Keratinocyte (primary cell): Measurements from ENCODE around the gene RAB27B. TPM values are rescaled to one million over a fixed set of nuclear protein-coding genes. Genes with fewer than 3 reads are reported as not detected.

Experiments
- DNase-seq: peaks from one replicate; pipeline ENCODE4 v3.0.0-alpha.2; 2011; ENCODE audit warnings: low read depth, missing footprints, low spot score
- FAIRE-seq: peaks from 2 replicates; lab custom pipeline; 2011; peaks lifted over from hg19 to GRCh38; lab: Jason Lieb, UNC
- H2AFZ ChIP-seq: 2 replicates; pipeline ENCODE4 v1.6.0; 2012; ENCODE audit warnings: low read length, control low read depth, inconsistent platforms; ENCODE audit not compliant: control insufficient read depth
- H3K27ac ChIP-seq: 2 replicates; pipeline ENCODE4 v1.5.1; 2011; ENCODE audit warnings: low read length; ENCODE audit not compliant: control insufficient read depth, insufficient read depth
- H3K27me3 ChIP-seq: 3 replicates; pipeline ENCODE4 v1.6.0; 2011; ENCODE audit warnings: low read length; ENCODE audit not compliant: control insufficient read depth, insufficient read depth; ENCODE audit errors: extremely low read depth
- H3K36me3 ChIP-seq, 2 experiments: 2 replicates in 1 of 2; 3 replicates in 1 of 2; pipeline ENCODE4 v1.5.1; 2011; ENCODE audit warnings: low read length in 2 of 2, mild to moderate bottlenecking in 1 of 2; ENCODE audit not compliant: control insufficient read depth in 2 of 2, insufficient read depth in 2 of 2; ENCODE audit errors: extremely low read depth in 1 of 2
- H3K4me1 ChIP-seq: 3 replicates; pipeline ENCODE4 v1.5.1; 2011; ENCODE audit warnings: low read length; ENCODE audit not compliant: control insufficient read depth, insufficient read depth; ENCODE audit errors: extremely low read depth
- H3K4me2 ChIP-seq: 3 replicates; pipeline ENCODE4 v1.6.0; 2011; ENCODE audit warnings: low read depth, low read length; ENCODE audit not compliant: control insufficient read depth, insufficient read depth; ENCODE audit errors: extremely low read depth
- H3K4me3 ChIP-seq, 3 experiments: fragments of 200-600 bp in 1 of 3; sonication (generic) in 1 of 3; 2 replicates in 2 of 3; 3 replicates in 1 of 3; pipeline ENCODE4 v1.5.1; 2011 to 2016; ENCODE audit warnings: low read length in 3 of 3, mild to moderate bottlenecking in 3 of 3, control low read depth in 2 of 3, inconsistent platforms in 1 of 3, low read depth in 1 of 3, mixed read lengths in 1 of 3, mixed run types in 1 of 3, moderate library complexity in 1 of 3; ENCODE audit not compliant: control insufficient read depth in 2 of 3, insufficient read depth in 2 of 3; ENCODE audit errors: extremely low read depth in 1 of 3
- H3K79me2 ChIP-seq: 2 replicates; pipeline ENCODE4 v1.6.0; 2012; ENCODE audit warnings: low read length; ENCODE audit not compliant: control insufficient read depth, insufficient read depth
- H3K9ac ChIP-seq: 3 replicates; pipeline ENCODE4 v1.6.0; 2011; ENCODE audit warnings: low read length; ENCODE audit not compliant: control insufficient read depth, insufficient read depth; ENCODE audit errors: extremely low read depth
- H3K9me1 ChIP-seq: 3 replicates; pipeline ENCODE4 v1.6.0; 2011; ENCODE audit warnings: low read length; ENCODE audit not compliant: control insufficient read depth, insufficient read depth; ENCODE audit errors: extremely low read depth
- H3K9me3 ChIP-seq: 2 replicates; pipeline ENCODE4 v1.5.1; 2012; ENCODE audit warnings: low read depth, low read length; ENCODE audit not compliant: control insufficient read depth
- H4K20me1 ChIP-seq: 3 replicates; pipeline ENCODE4 v1.6.0; 2011; ENCODE audit warnings: low read length; ENCODE audit not compliant: control insufficient read depth, insufficient read depth; ENCODE audit errors: extremely low read depth
- EZH2 ChIP-seq: IDR thresholded peaks from one replicate; pipeline ENCODE4 v1.6.1; 2012; ENCODE audit warnings: inconsistent platforms, mild to moderate bottlenecking, low read length, moderate library complexity
- dilution Hi-C: fragments of 300-500 bp; cut with MboI; formaldehyde crosslinking; loops from one replicate; pipeline ENCODE4 v1.7.0; 2020; ENCODE audit warnings: low sequenced_read_pairs; ENCODE audit not compliant: extremely low pct_ligation_motif_present
- polyA plus RNA-seq, 5 experiments: library from polyadenylated mRNA; depleted of rRNA in 3 of 5; stranded (reverse) in 3 of 5; stranded (forward) in 1 of 5; unstranded in 1 of 5; fragments of >200 nt; gene quantifications; 1 replicate in 1 of 5; 2 replicates in 3 of 5; 3 replicates in 1 of 5; pipeline versions ENCODE4 v1.2.1 to v1.2.3, GENCODE V29; 2011 to 2012; ENCODE audit warnings: missing spikeins in 2 of 5, low read depth in 1 of 5, low replicate concordance in 1 of 5
- TF ChIP-seq, protein P1 (sequence below), 3 experiments: IDR thresholded peaks in 1 of 3; conservative IDR thresholded peaks in 1 of 3; optimal IDR thresholded peaks in 1 of 3; 2 replicates in 2 of 3; 3 replicates in 1 of 3; pipeline versions ENCODE3 to v1.5.1; 2011; ENCODE audit warnings: low read length in 3 of 3, mild to moderate bottlenecking in 3 of 3, moderate library complexity in 2 of 3, control low read depth in 1 of 3, inconsistent platforms in 1 of 3; ENCODE audit not compliant: insufficient read depth in 2 of 3; ENCODE audit errors: extremely low read depth in 1 of 3

Gene RAB27B
- polyA plus RNA-seq, 1 donor (not counting 4 experiments of a cell fraction or from before 2014, with no cell fraction given): 4.2 TPM

DNA sequence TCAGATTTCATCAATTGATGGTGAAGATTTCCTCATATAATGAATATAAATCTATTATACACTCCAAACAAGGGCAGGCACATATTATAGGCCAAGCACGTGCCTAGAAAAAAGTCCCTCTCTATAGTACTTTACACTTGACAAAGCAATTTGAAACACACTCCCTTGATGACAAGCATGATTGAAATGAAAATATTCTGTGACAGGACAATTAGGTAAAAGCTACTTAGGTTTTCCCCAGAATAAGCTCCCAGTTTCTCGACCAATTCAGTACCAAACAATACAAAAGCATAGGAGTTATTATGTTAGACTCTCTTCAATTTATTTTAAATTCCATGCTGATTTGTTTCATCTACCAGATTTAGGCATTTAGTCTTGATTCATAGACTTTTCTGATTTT is 83.3 kb downstream of the RAB27B start:
- dilution Hi-C loops: no loop called here
- Histone ChIP-seq H3K4me3 (no peak overlapping the region), H3K4me1 (no peaks in the 10 kb centered on the region), H3K4me2 (no peak overlapping the region), H4K20me1 (no peaks in the 10 kb centered on the region), H3K9me1 (no peaks in the 10 kb centered on the region), H3K27ac (no peak overlapping the region), H3K79me2 (no peaks in the 10 kb centered on the region), H3K9me3 (no peaks in the 10 kb centered on the region), H3K9ac (no peak overlapping the region), H3K27me3 (no peaks in the 10 kb centered on the region), H2AFZ (no peak overlapping the region), H3K36me3 (no peaks in the 10 kb centered on the region)
- TF ChIP-seq, protein P1, sequence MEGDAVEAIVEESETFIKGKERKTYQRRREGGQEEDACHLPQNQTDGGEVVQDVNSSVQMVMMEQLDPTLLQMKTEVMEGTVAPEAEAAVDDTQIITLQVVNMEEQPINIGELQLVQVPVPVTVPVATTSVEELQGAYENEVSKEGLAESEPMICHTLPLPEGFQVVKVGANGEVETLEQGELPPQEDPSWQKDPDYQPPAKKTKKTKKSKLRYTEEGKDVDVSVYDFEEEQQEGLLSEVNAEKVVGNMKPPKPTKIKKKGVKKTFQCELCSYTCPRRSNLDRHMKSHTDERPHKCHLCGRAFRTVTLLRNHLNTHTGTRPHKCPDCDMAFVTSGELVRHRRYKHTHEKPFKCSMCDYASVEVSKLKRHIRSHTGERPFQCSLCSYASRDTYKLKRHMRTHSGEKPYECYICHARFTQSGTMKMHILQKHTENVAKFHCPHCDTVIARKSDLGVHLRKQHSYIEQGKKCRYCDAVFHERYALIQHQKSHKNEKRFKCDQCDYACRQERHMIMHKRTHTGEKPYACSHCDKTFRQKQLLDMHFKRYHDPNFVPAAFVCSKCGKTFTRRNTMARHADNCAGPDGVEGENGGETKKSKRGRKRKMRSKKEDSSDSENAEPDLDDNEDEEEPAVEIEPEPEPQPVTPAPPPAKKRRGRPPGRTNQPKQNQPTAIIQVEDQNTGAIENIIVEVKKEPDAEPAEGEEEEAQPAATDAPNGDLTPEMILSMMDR (optimal IDR thresholded peaks at IDR 0.05 in 1 of 3, IDR thresholded peaks at IDR 0.05 in 1 of 3, conservative IDR thresholded peaks at IDR 0.05 in 1 of 3; ENCODE audit: extremely low read depth in 1 of 3, insufficient read depth in 2 of 3, low read length in 3 of 3): no peak
- no peak for TF ChIP-seq EZH2
- DNase-seq (no peak), FAIRE-seq (no peak)

DNA sequence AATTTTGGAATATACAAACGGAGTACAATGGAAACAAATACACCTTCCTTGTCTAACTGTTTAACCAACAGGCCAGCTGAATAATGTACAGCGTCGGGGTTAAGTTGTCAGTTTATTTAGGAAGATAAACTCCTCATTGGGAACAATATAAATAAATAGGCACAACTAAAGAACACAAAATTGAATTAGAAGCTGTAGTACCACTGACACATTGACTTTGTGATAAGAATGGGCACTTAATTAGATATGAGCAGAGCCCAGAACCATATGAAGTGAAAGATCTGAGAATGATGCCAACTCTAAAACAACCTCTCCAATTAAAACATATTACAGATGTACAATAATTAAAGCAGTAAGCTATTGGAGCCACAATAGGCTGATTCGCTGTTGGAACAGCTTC is 86.5 kb downstream of the RAB27B start:
- dilution Hi-C loops: no loop called here
- no peaks in the 10 kb centered on the region for H3K9me3 ChIP-seq
- H3K9ac ChIP-seq: no peak overlapping the region
- H3K4me2 ChIP-seq: no peak overlapping the region
- no peaks in the 10 kb centered on the region for H3K27me3 ChIP-seq
- no peaks in the 10 kb centered on the region for H3K79me2 ChIP-seq
- TF ChIP-seq, protein P1 (optimal IDR thresholded peaks at IDR 0.05 in 1 of 3, IDR thresholded peaks at IDR 0.05 in 1 of 3, conservative IDR thresholded peaks at IDR 0.05 in 1 of 3; ENCODE audit: extremely low read depth in 1 of 3, insufficient read depth in 2 of 3, low read length in 3 of 3): no peak
- TF ChIP-seq EZH2: no peak
- DNase-seq (no peak), FAIRE-seq (no peak)
- H4K20me1 ChIP-seq: no peaks in the 10 kb centered on the region
- no peak overlapping the region for H3K27ac ChIP-seq
- H2AFZ ChIP-seq: no peak overlapping the region
- H3K9me1 ChIP-seq: no peaks in the 10 kb centered on the region
- H3K4me3 ChIP-seq: no peak overlapping the region
- no peaks in the 10 kb centered on the region for H3K36me3 ChIP-seq
- no peaks in the 10 kb centered on the region for H3K4me1 ChIP-seq
